CD4-positive, alpha-beta T cell treated with Interleukin-4 for 1 hour (primary cell): ENCODE data around the gene SLX4IP.

Experiments used
- DNase-seq, 2 donors: peaks; one replicate each; pipeline ENCODE4 v3.0.0-alpha.2; 2020 to 2022

The SLX4IP gene

GRCh38 chr20:10670501-10671220, 235.6 kb downstream of the SLX4IP start:
- no peak for DNase-seq

GRCh38 chr20:10671221-10671918, 236.3 kb downstream of the SLX4IP start:
- DNase-seq: peak; percentile 17 to 77

- DNase-seq: no peak
Observed at GRCh38 chr20:10671919-10672623, 237.0 kb downstream of the SLX4IP start.

GRCh38 chr20:10672624-10673127, 237.6 kb downstream of the SLX4IP start:
- DNase-seq: peak; percentile 9 to 51

GRCh38 chr20:10673176-10673841, 238.2 kb downstream of the SLX4IP start:
- DNase-seq: no peak

- DNase-seq: peak; percentile 49 to 78
Observed at GRCh38 chr20:10673842-10674683, 239.0 kb downstream of the SLX4IP start, which contains the start of gene JAG1. JAG1 (minus strand) TSS chr20:10673999; CDS start chr20:10673530, 469 bp downstream.

- peak in 1 of 2 donors; percentile 43 for DNase-seq
Observed at GRCh38 chr20:10674684-10675449, 239.8 kb downstream of the SLX4IP start.

- DNase-seq: no peak
Observed at GRCh38 chr20:10675450-10675848, 240.3 kb downstream of the SLX4IP start.

- no peak for DNase-seq
Observed at GRCh38 chr20:10676518-10676917, 241.4 kb downstream of the SLX4IP start.
